Adrenal gland (tissue), 12 donors: Measurements from ENCODE around the gene RGS7. TPM values are rescaled to one million over a fixed set of nuclear protein-coding genes. Genes with fewer than 3 reads are reported as not detected.

Source experiments
- DNase-seq, 7 donors: peaks; one replicate each; pipeline ENCODE4 v3.0.0-alpha.2; 2019 to 2020
- H3K27ac ChIP-seq, 5 donors: fragments of 200-600 bp; sonication (generic) in 4 of 5; 1 replicate in 3 of 5; 2 replicates in 2 of 5; pipeline versions ENCODE4 v1.5.1 to v1.8.0; 2016 to 2020; ENCODE audit warnings: mild to moderate bottlenecking in 1 of 5
- H3K27me3 ChIP-seq: fragments of 200-600 bp; 2 replicates; pipeline ENCODE4 v1.8.0; 2021
- H3K36me3 ChIP-seq, 2 donors: fragments of 200-600 bp; replicated peaks in 1 of 2; 1 replicate in 1 of 2; 2 replicates in 1 of 2; pipeline versions ENCODE4 v1.5.1 to v1.8.0; 2018 to 2022
- H3K4me1 ChIP-seq, 2 donors: fragments of 200-600 bp; replicated peaks in 1 of 2; 1 replicate in 1 of 2; 2 replicates in 1 of 2; pipeline versions ENCODE4 v1.5.1 to v1.8.0; 2018 to 2021
- H3K4me3 ChIP-seq, 4 donors: fragments of 200-600 bp; sonication (generic) in 3 of 4; one replicate each; pipeline ENCODE4 v1.5.1; 2016 to 2018
- H3K9me3 ChIP-seq, 3 donors: fragments of 200-600 bp; sonication (generic) in 1 of 3; replicated peaks in 1 of 3; 1 replicate in 2 of 3; 2 replicates in 1 of 3; pipeline versions ENCODE4 v1.5.1 to v1.8.0; 2016 to 2021
- CTCF ChIP-seq, 6 experiments: fragments of 450-650 bp in 4 of 6; fragments of 200-600 bp in 2 of 6; sonication (generic) in 1 of 6; IDR thresholded peaks; 1 replicate in 5 of 6; 2 replicates in 1 of 6; pipeline versions ENCODE4 v1.5.1 to v1.8.0; 2016 to 2021; ENCODE audit warnings: antibody characterized with exemption in 6 of 6, mild to moderate bottlenecking in 2 of 6, moderate library complexity in 1 of 6
- POLR2A ChIP-seq, 2 donors: fragments of 450-650 bp; IDR thresholded peaks; one replicate each; pipeline ENCODE4 v1.6.1; 2017; ENCODE audit warnings: antibody characterized with exemption in 2 of 2, mild to moderate bottlenecking in 2 of 2, moderate library complexity in 1 of 2
- WGBS, 4 donors: extraction: QIAGEN DNeasy Blood & Tissue Kit in 2 of 4; methylation state at CpG; one replicate each; pipeline versions ENCODE4 v1.1.5 to v1.1.7; 2013 to 2017; 5-methylcytosine and 5-hydroxymethylcytosine counted together
- intact Hi-C, 2 donors: fragments of 100-400 bp; cut with DNase I; formaldehyde crosslinking; loops; one replicate each; pipeline versions ENCODE4 v1.14.1 to v1.15.0; 2022 to 2023
- polyA plus RNA-seq, 3 donors: library from polyadenylated mRNA; stranded (reverse); fragments of 200-250 nt in 2 of 3; fragments of 350-450 nt in 1 of 3; fragmentation: Illumina TruSeq in 1 of 3; extraction: RNeasy Lipid Tissue Mini Kit (QIAGEN cat#74804) in 1 of 3; gene quantifications; one replicate each; pipeline ENCODE4 v1.2.3, GENCODE V29; 2013 to 2014
- total RNA-seq, 9 donors: library from RNA; depleted of rRNA in 4 of 9; stranded (reverse); fragments of >200 nt in 4 of 9; fragments of 120-200 nt in 1 of 9; fragmentation: NEBNext Ultra II Directional in 1 of 9; extraction: Animal tissue kit (Norgen Biotek cat#: 25700) in 1 of 9; gene quantifications; one replicate each; pipeline versions ENCODE4 v1.1.0 to v1.2.4, GENCODE V29; 2013 to 2023
- donor health status: healthy with polysubstance abuse.
- donor health status: Bipolar disorder and iron deficiency.
- donor health status: DM: yes; HTN: yes; CAD: no.
- donor health status: DM: no; HTN: no; CAD: no.
- donor health status: DM: no; HTN: no; CAD: no.
- donor health status: DM: yes; HTN: yes; CAD: no.

RGS7 gene
- total and polyA plus RNA-seq, 12 donors = 1.1 to 6.1 (median 3.0) TPM

GRCh38 chr1:240860023-240860422 is 497.0 kb downstream of the RGS7 start:
- intact Hi-C loops = no loop called here
- no peaks in the 10 kb centered on the region for H3K27me3 ChIP-seq

GRCh38 chr1:240854367-240854766 is 502.6 kb downstream of the RGS7 start:
- intact Hi-C loops = no loop called here
- Histone ChIP-seq H3K27me3 (no peaks in the 10 kb centered on the region), H3K4me3 (no peak overlapping the region), H3K27ac (no peak overlapping the region), H3K4me1 (no peaks in the 10 kb centered on the region), H3K36me3 (no peaks in the 10 kb centered on the region), H3K9me3 (no peaks in the 10 kb centered on the region)
- TF ChIP-seq CTCF (IDR thresholded peaks at IDR 0.05) (no peak), POLR2A (IDR thresholded peaks at IDR 0.05) (no peak)
- no peak for DNase-seq
- 78 to 85% (median 82%) methylated on average over 6 of the region's 6 CpGs for WGBS, 4 donors

More at GRCh38 chr1:240860023-240860422, 497.0 kb downstream of the RGS7 start:
- H3K4me1 ChIP-seq = no peaks in the 10 kb centered on the region
- H3K4me3 ChIP-seq = no peak overlapping the region
- TF ChIP-seq CTCF (IDR thresholded peaks at IDR 0.05) (no peak), POLR2A (IDR thresholded peaks at IDR 0.05) (no peak)
- no peaks in the 10 kb centered on the region for H3K36me3 ChIP-seq
- H3K27ac ChIP-seq = no peak overlapping the region
- WGBS, 4 donors = 85 to 93% (median 90%) methylated on average over 3 of the region's 3 CpGs
- no peak for DNase-seq
- no peaks in the 10 kb centered on the region for H3K9me3 ChIP-seq

DNA sequence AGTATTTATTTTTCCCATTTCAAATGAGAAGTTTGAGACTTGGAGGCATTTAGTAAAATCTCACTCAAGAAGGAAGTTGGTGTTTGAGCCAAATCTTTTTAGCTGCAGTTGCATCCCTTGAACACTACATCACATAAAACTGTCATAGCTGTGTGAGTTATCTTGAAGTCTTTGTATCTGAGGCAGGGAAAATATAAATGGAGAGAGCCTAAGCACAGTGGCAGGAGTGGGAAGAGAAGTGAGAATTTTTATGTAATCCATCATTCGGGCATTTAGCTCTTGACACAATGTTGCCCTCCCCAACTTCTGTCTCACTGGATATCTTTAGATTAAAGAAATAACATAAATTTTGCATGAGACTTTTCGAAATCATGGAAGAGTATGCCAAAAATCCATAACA is 509.7 kb downstream of the RGS7 start:
- Histone ChIP-seq H3K27me3 (no peaks in the 10 kb centered on the region), H3K27ac (no peak overlapping the region), H3K36me3 (no peaks in the 10 kb centered on the region), H3K4me1 (no peaks in the 10 kb centered on the region), H3K9me3 (no peaks in the 10 kb centered on the region), H3K4me3 (no peak overlapping the region)
- 79 to 88% (median 84%) methylated on average over 2 of the region's 2 CpGs for WGBS, 4 donors
- DNase-seq = no peak
- intact Hi-C loops = no loop called here
- TF ChIP-seq POLR2A (IDR thresholded peaks at IDR 0.05) (no peak), CTCF (IDR thresholded peaks at IDR 0.05) (no peak)

- no peaks in the 10 kb centered on the region for H3K9me3 ChIP-seq
- H3K27ac ChIP-seq = no peak overlapping the region
- 85 to 96% (median 92%) methylated on average over 1 of the region's 1 CpG for WGBS, 4 donors
- H3K27me3 ChIP-seq = no peaks in the 10 kb centered on the region
- TF ChIP-seq CTCF (IDR thresholded peaks at IDR 0.05) = no peak
- H3K36me3 ChIP-seq = no peaks in the 10 kb centered on the region
- DNase-seq = no peak
- intact Hi-C loops = no loop called here
- H3K4me3 ChIP-seq = no peak overlapping the region
- H3K4me1 ChIP-seq = no peaks in the 10 kb centered on the region
These were observed 512.5 kb downstream of the RGS7 start for GRCh38 chr1:240844486-240844885.
